ENCODE data around the gene TBCD. TPM values are rescaled to one million over a fixed set of nuclear protein-coding genes. Genes with fewer than 3 reads are reported as not detected.

The TBCD gene
- total RNA-seq, 2 experiments from 2014 or later = 87.8 to 145 TPM

- no peaks in the 10 kb centered on the region for H3K79me2 ChIP-seq (ENCODE audit: insufficient read depth, low read depth, low read length)
- DNase-seq (ENCODE audit: low spot score) = no peak
- TF ChIP-seq, protein P1, sequence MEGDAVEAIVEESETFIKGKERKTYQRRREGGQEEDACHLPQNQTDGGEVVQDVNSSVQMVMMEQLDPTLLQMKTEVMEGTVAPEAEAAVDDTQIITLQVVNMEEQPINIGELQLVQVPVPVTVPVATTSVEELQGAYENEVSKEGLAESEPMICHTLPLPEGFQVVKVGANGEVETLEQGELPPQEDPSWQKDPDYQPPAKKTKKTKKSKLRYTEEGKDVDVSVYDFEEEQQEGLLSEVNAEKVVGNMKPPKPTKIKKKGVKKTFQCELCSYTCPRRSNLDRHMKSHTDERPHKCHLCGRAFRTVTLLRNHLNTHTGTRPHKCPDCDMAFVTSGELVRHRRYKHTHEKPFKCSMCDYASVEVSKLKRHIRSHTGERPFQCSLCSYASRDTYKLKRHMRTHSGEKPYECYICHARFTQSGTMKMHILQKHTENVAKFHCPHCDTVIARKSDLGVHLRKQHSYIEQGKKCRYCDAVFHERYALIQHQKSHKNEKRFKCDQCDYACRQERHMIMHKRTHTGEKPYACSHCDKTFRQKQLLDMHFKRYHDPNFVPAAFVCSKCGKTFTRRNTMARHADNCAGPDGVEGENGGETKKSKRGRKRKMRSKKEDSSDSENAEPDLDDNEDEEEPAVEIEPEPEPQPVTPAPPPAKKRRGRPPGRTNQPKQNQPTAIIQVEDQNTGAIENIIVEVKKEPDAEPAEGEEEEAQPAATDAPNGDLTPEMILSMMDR (conservative IDR thresholded peaks at IDR 0.05; ENCODE audit: low read length) = no peak
- TF ChIP-seq EZH2phosphoT487 (IDR thresholded peaks at IDR 0.05; ENCODE audit: borderline replicate concordance, low read depth, low read length) = no peak
- no TSS peak for BruUV-seq (replicated peaks)
- H3K4me2 ChIP-seq (ENCODE audit: low read length) = no peak overlapping the region
- no peak overlapping the region for H2AFZ ChIP-seq (ENCODE audit: low read length)
- CTCF ChIA-PET (ENCODE audit: unreplicated experiment) = no interaction called here
- no peaks in the 10 kb centered on the region for H4K20me1 ChIP-seq (ENCODE audit: insufficient read depth, low read length)
- no peak overlapping the region for H3K4me3 ChIP-seq (ENCODE audit: low read depth, low read length, poor library complexity, severe bottlenecking)
- H3K4me1 ChIP-seq (ENCODE audit: insufficient read depth, low read length, poor library complexity, severe bottlenecking) = no peaks in the 10 kb centered on the region
- peaks cover 47% of the 10 kb centered on the region for H3K36me3 ChIP-seq (ENCODE audit: insufficient read depth, low read length)
- H3K9me3 ChIP-seq (ENCODE audit: low read length) = no peaks in the 10 kb centered on the region
- POLR2A ChIA-PET = interaction anchor here (0.8 to 1.1 kb wide), 2 partner anchors 13 to 39 kb away, joined by 3 to 6 read pairs; no protein-coding TSS in a partner anchor
- no peaks in the 10 kb centered on the region for H3K9me2 ChIP-seq (ENCODE audit: insufficient read depth, low read length)
- intact Hi-C loops (cut with micrococcal nuclease; ENCODE audit: unreplicated experiment) = no loop called here
- no peak overlapping the region for H3K27ac ChIP-seq (ENCODE audit: low read depth, low read length, poor library complexity, severe bottlenecking)
Measured at GRCh38 chr17:82830249-82830661, 78.4 kb downstream of the TBCD start.

- no peak for TF ChIP-seq EZH2phosphoT487 (IDR thresholded peaks at IDR 0.05; ENCODE audit: borderline replicate concordance, low read depth, low read length)
- TF ChIP-seq, protein P1 (conservative IDR thresholded peaks at IDR 0.05; ENCODE audit: low read length) = no peak
- no peak overlapping the region for H3K27ac ChIP-seq (ENCODE audit: low read depth, low read length, poor library complexity, severe bottlenecking)
- H3K9me2 ChIP-seq (ENCODE audit: insufficient read depth, low read length) = no peaks in the 10 kb centered on the region
- intact Hi-C loops (cut with micrococcal nuclease; ENCODE audit: unreplicated experiment) = no loop called here
- ChIA-PET POLR2A (no interaction called here), CTCF (ENCODE audit: unreplicated experiment) (no interaction called here)
- H4K20me1 ChIP-seq (ENCODE audit: insufficient read depth, low read length) = no peaks in the 10 kb centered on the region
- peaks cover 46% of the 10 kb centered on the region for H3K36me3 ChIP-seq (ENCODE audit: insufficient read depth, low read length)
- H3K4me3 ChIP-seq (ENCODE audit: low read depth, low read length, poor library complexity, severe bottlenecking) = no peak overlapping the region
- BruUV-seq (replicated peaks) = no TSS peak
- no peaks in the 10 kb centered on the region for H3K4me1 ChIP-seq (ENCODE audit: insufficient read depth, low read length, poor library complexity, severe bottlenecking)
- DNase-seq (ENCODE audit: low spot score) = no peak
- H3K4me2 ChIP-seq (ENCODE audit: low read length) = no peak overlapping the region
- H3K9me3 ChIP-seq (ENCODE audit: low read length) = no peaks in the 10 kb centered on the region
- no peak overlapping the region for H2AFZ ChIP-seq (ENCODE audit: low read length)
- no peaks in the 10 kb centered on the region for H3K79me2 ChIP-seq (ENCODE audit: insufficient read depth, low read depth, low read length)
Measured at GRCh38 chr17:82831041-82831817, 79.4 kb downstream of the TBCD start.

- no peak for DNase-seq (ENCODE audit: low spot score)
- Histone ChIP-seq H4K20me1 (ENCODE audit: insufficient read depth, low read length) (no peaks in the 10 kb centered on the region), H3K27ac (ENCODE audit: low read depth, low read length, poor library complexity, severe bottlenecking) (no peak overlapping the region), H3K4me1 (ENCODE audit: insufficient read depth, low read length, poor library complexity, severe bottlenecking) (no peaks in the 10 kb centered on the region), H3K79me2 (ENCODE audit: insufficient read depth, low read depth, low read length) (no peaks in the 10 kb centered on the region), H3K4me3 (ENCODE audit: low read depth, low read length, poor library complexity, severe bottlenecking) (no peak overlapping the region), H3K9me3 (ENCODE audit: low read length) (no peaks in the 10 kb centered on the region), H3K36me3 (ENCODE audit: insufficient read depth, low read length) (peaks cover 40% of the 10 kb centered on the region), H2AFZ (ENCODE audit: low read length) (no peak overlapping the region), H3K4me2 (ENCODE audit: low read length) (no peak overlapping the region), H3K9me2 (ENCODE audit: insufficient read depth, low read length) (no peaks in the 10 kb centered on the region)
- ChIA-PET CTCF (ENCODE audit: unreplicated experiment) (no interaction called here), POLR2A (no interaction called here)
- TF ChIP-seq, protein P1 (conservative IDR thresholded peaks at IDR 0.05; ENCODE audit: low read length) = no peak
- no peak for TF ChIP-seq EZH2phosphoT487 (IDR thresholded peaks at IDR 0.05; ENCODE audit: borderline replicate concordance, low read depth, low read length)
- intact Hi-C loops (cut with micrococcal nuclease; ENCODE audit: unreplicated experiment) = no loop called here
- BruUV-seq (replicated peaks) = no TSS peak
Measured at GRCh38 chr17:82831818-82832200, 79.9 kb downstream of the TBCD start.

Data from OCI-LY7 (cell line).